ENCODE data around the gene WDR64.
"Not testable (repeated sequence)": the region's sequence is repeated elsewhere in the genome, so short reads cannot be mapped to it uniquely, and the experiment has no call there.

WDR64 gene

DNA sequence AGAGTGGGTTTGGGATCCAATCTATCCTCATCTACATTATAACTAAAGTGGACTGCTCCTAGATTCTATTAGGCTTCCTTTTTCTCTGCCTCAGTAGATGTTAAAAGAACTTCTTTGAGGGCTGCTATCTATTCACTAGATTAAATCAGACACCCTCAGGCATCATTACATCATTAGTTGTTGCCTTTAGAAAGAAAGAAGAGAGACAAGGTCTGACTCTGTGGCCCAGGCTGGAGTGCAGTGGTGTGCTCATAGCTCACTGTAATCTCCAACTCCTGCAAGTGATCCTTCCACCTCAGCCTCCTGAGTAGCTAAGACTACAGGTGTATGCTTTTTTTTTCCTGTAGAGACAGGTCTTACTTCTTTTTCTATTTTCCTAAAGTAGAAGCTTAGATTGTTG is 124.8 kb downstream of the WDR64 start:
- DNase-seq (ENCODE audit: insufficient read length, low spot score): no peak
- no peak for FAIRE-seq

DNA sequence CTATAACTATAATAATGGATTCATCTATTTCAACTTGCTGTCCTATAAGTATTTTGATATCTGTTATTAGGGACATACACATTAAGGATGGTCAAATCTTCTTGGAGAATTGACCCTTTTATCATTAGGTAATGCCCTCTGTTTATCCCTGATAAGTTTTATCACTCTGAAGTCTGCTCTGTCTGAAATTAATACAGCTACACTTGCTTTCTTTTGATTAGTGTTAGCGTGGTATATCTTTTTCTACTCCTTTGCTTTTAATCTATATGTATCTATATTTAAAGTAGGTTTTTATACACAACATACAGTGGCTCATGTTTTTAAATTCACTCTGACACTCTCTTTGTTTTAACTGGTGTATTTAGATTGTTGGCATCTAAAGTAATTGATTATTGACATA is 126.0 kb downstream of the WDR64 start:
- no peak for FAIRE-seq
- DNase-seq (ENCODE audit: insufficient read length, low spot score): no peak

- DNase-seq (ENCODE audit: insufficient read length, low spot score): no peak
- no peak for FAIRE-seq
These were observed 127.8 kb downstream of the WDR64 start for GRCh38 chr1:241779897-241780296.

DNA sequence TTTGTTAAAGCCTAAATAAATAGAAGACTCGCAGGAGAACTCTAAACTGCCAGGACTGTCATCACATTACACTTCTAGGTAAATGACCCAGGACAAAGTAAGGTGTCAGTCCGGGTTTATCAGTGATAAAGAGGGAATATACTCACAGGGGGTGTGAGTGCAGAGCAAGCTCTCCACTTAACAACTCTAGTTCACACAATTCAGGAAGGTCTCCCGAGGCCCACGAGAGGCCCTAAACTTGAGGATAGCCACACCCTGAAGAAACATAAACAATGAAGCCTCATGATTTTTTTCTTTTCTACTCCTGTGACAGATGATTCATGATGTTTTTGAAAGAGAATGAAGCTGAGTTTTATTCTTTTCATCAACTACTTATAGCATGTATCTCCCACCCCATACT is 130.3 kb downstream of the WDR64 start:
- DNase-seq (ENCODE audit: insufficient read length, low spot score) (no peak), FAIRE-seq (no peak)

DNA sequence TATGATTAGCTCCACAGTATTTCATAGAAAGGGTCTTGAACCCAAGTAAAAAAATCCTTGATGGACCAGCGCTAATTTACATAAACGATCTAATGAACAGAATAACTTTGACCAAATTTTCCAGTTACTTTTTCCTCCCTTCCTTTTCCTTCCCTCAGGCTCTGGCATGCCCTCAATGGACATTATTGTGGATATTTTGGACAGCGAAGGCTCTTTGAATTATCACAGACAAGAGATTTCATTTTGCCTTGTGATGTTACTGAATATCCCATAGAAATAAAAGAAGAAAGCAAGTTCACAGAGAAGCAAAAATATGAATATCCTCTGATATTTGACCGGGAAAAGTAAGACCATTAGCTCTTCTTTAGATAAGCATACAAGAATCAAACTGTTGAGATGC is 135.6 kb downstream of the WDR64 start:
- FAIRE-seq (no peak), DNase-seq (ENCODE audit: insufficient read length, low spot score) (no peak)

GRCh38 chr1:241789061-241789460 is 137.0 kb downstream of the WDR64 start:
- DNase-seq (ENCODE audit: insufficient read length, low spot score) (no peak), FAIRE-seq (no peak)

GRCh38 chr1:241799416-241799815 is 147.3 kb downstream of the WDR64 start:
- DNase-seq (ENCODE audit: insufficient read length, low spot score): no peak
- FAIRE-seq: no peak

GRCh38 chr1:241800640-241801039 is 148.6 kb downstream of the WDR64 start:
- DNase-seq (ENCODE audit: insufficient read length, low spot score): no peak
- no peak for FAIRE-seq

DNA sequence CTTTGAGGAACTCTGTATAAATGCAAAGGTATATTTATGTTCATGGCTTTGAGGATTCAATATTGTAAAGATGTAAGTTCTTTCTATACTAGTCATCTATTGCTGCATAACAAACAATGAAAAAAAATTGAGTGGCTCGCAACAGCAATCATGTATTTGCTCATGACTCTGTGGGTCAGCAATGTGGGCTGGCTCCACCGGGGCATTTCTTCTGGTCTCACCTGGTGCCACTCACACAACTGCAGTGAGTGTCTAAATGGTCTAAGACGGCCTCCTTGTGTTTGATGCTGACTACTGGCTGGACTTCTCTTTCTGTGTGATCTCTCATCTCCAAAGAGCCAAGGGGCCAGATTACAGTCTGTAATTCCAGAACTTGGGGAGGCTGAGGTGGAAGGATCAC is 150.8 kb downstream of the WDR64 start:
- DNase-seq (ENCODE audit: insufficient read length, low spot score) (no peak), FAIRE-seq (no peak)

- not testable (repeated sequence) for FAIRE-seq; DNase-seq (ENCODE audit: insufficient read length, low spot score)
These were observed 152.6 kb downstream of the WDR64 start for GRCh38 chr1:241804706-241805105.

DNA sequence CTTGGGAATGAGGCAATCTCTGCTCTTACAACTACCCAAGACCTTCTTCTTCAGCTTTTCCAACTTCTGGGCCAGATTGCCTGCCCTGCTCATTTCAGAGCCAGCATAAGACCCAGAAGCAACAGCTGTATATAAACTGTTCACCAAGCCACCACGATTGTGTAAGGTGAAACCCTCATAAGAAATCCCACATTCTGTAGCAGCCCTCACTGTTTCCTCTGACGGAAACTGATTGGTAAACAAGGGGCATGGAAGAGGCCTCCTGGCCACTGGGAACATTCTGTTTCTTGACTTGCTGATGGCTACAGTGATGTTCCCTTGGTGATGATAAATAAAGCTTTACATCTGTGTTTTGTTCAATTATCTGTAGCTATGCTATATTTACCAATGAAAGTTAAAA is 156.2 kb downstream of the WDR64 start:
- DNase-seq (ENCODE audit: insufficient read length, low spot score) (no peak), FAIRE-seq (no peak)

GRCh38 chr1:241810769-241811405 is 158.8 kb downstream of the WDR64 start:
- FAIRE-seq: peak; percentile 61
- DNase-seq (ENCODE audit: insufficient read length, low spot score): peak; percentile 5

- FAIRE-seq: no peak
These were observed 161.8 kb downstream of the WDR64 start for GRCh38 chr1:241813768-241814320.

GRCh38 chr1:241816008-241816407 is 163.9 kb downstream of the WDR64 start:
- FAIRE-seq (no peak), DNase-seq (ENCODE audit: insufficient read length, low spot score) (no peak)

More at GRCh38 chr1:241813768-241814320, 161.8 kb downstream of the WDR64 start:
- no peak for DNase-seq (ENCODE audit: insufficient read length, low spot score)

DNA sequence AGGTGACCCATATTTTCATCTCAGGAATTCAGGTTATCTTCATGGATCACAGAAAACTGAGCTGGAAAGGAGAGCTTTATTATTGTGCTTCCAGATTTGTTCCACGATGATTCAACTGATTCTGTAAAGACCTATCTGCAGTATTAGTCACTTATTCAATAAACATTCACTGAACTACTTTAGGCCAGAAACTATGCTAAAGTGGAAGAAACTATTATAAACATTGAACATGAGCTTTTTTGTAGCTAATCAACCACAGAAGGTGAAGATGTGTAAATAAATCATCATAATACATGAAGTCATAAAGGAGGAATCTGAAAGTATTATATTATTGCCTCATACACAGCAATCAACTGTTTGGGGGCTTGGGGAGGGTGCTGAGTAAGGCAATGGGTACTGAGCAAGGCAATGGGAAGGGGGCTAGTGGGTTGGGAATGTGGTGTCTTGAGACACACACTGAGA is 165.3 kb downstream of the WDR64 start:
- FAIRE-seq: peak; percentile 44
- DNase-seq (ENCODE audit: insufficient read length, low spot score): no peak

GRCh38 chr1:241817956-241818612 is 166.0 kb downstream of the WDR64 start:
- DNase-seq (ENCODE audit: insufficient read length, low spot score): no peak
- peak; percentile 59 for FAIRE-seq

DNA sequence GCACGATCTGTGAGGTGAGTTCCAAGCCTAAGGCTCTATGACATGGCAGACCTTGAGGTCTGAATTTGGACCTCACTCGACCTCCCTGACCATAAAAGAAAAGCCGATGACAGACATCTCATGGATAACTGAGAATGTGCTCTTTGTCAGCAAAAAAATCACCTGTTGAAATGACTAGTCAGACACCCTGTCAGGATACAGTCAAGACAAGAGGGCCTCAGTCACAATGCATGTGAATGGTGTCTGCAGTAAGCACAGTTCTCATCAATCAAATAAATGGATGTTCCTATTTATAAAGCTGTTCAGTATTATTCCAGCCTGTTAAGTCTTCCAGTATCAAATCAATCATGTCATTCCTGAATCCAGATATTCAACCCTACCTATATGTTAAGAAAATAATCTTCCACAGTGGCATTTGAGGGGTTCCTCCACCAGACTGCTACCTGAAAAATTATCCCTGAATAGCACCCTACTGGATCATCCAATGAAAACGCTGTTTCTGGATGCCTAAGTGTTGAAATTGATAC is 167.3 kb downstream of the WDR64 start:
- DNase-seq (ENCODE audit: insufficient read length, low spot score) (no peak), FAIRE-seq (no peak)

DNA sequence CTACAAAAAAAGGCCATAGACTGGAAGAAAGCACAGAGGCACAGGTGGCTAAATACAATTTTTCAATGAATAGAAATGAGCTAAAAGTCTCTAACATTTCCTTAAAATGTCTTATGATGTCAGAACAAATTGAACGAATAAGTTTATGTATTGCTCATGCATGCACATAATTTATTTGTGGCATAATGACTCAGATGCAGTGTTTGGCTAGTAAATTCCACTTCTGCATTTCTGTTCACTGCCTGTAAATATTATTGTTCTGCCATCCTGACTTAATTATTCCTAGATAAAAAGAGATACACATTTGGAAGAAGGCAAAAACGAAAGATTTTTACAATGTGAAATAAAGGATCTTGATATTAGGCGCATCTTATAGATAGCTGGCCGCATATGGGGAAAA is 169.3 kb downstream of the WDR64 start:
- DNase-seq (ENCODE audit: insufficient read length, low spot score): no peak
- no peak for FAIRE-seq

DNA sequence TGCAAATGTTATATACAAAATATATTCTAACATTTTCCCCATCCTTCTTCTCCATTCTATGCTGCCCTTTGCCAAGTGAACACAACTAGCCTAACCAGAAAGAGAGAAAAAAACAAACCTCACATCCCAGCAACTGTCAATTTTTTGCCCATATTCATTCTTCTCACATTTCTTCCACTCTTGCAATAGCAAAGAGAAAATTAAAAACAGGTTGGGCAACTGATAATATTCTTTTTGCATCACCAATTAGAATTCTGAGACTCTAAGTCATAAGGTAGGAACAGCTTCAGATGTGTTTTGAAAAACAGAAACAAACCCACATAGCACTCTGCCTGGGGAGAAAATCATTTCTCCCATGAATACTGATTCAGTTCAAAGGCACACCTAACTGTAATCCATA is 170.8 kb downstream of the WDR64 start:
- no peak for DNase-seq (ENCODE audit: insufficient read length, low spot score)
- FAIRE-seq: no peak

DNA sequence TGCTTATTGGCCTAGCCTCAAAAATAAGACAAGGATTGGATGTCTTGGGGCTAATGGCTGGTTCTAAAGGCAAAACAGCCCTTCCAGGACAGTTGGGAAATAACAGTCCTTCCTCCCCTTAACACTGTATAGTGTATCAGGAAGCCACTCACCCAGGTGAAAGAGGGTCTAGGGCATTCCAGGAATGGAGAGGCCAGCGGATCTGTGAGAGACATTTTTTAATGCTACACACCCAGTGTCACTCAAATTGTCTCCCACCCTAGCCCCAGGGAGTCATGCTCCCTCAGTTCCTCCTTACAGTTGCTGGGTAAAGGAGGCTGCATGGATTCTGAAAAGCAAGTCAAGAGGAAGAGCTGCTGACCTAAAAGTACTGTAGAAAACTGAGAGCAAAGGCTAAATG is 171.8 kb downstream of the WDR64 start:
- FAIRE-seq (no peak), DNase-seq (ENCODE audit: insufficient read length, low spot score) (no peak)

- DNase-seq (ENCODE audit: insufficient read length, low spot score): no peak
- no peak for FAIRE-seq
These were observed 173.5 kb downstream of the WDR64 start for GRCh38 chr1:241825581-241825980.

- FAIRE-seq; DNase-seq (ENCODE audit: insufficient read length, low spot score): not testable (repeated sequence)
These were observed 174.5 kb downstream of the WDR64 start for GRCh38 chr1:241826613-241827012.

Data from GM19239 (cell line).